A673 (cell line): ENCODE measurements around the gene AGO3. TPM values are rescaled to one million over a fixed set of nuclear protein-coding genes. Genes with fewer than 3 reads are reported as not detected.

Experiments
- BruUV-seq: library from RNA; stranded (reverse); fragments of 400-500 nt; replicated peaks from 2 replicates; lab custom pipeline; 2021; lab: Mats Ljungman, UMichigan
- CTCF ChIA-PET: fragments of 300-600 bp; sonication (Branson Sonifier 250); formaldehyde crosslinking; loops from one replicate; lab custom pipeline; 2022; ENCODE audit warnings: antibody characterized with exemption; lab: Charles Lee
- POLR2A ChIA-PET: fragments of 300-600 bp; sonication (Branson Sonifier 250); formaldehyde crosslinking; loops from one replicate; lab custom pipeline; 2022; ENCODE audit warnings: antibody characterized with exemption; ENCODE audit not compliant: low non-redundant PET; lab: Charles Lee
- DNase-seq: peaks from one replicate; pipeline ENCODE4 v3.0.0-alpha.2; 2015; ENCODE audit warnings: low spot score
- H3K27ac ChIP-seq: fragments of 200-600 bp; sonication (generic); 2 replicates; pipeline ENCODE4 v1.5.1; 2016; ENCODE audit warnings: mixed run types, low read depth, mild to moderate bottlenecking, mixed read lengths, antibody characterized with exemption, low read length; ENCODE audit not compliant: poor library complexity, severe bottlenecking
- H3K27me3 ChIP-seq: fragments of 200-600 bp; sonication (generic); replicated peaks from 2 replicates; pipeline ENCODE4 v1.6.1; 2017; ENCODE audit warnings: mixed run types, low read depth, mild to moderate bottlenecking, mixed read lengths, antibody characterized with exemption, low read length; ENCODE audit not compliant: insufficient read depth, poor library complexity
- H3K36me3 ChIP-seq: fragments of 200-600 bp; sonication (generic); 2 replicates; pipeline ENCODE4 v1.6.1; 2016; ENCODE audit warnings: mixed run types, mild to moderate bottlenecking, mixed read lengths, antibody characterized with exemption, low read length; ENCODE audit not compliant: insufficient read depth, poor library complexity, severe bottlenecking
- H3K4me1 ChIP-seq: fragments of 200-600 bp; sonication (generic); 2 replicates; pipeline ENCODE4 v1.6.1; 2017; ENCODE audit warnings: mixed run types, mild to moderate bottlenecking, mixed read lengths, antibody characterized with exemption, low read length; ENCODE audit not compliant: insufficient read depth, poor library complexity, severe bottlenecking
- H3K4me3 ChIP-seq: fragments of 200-600 bp; sonication (generic); 2 replicates; pipeline ENCODE4 v1.5.1; 2016; ENCODE audit warnings: low read depth, mixed run types, mild to moderate bottlenecking, mixed read lengths, low read length; ENCODE audit not compliant: poor library complexity, severe bottlenecking
- H3K9me3 ChIP-seq: fragments of 200-600 bp; sonication (generic); 2 replicates; pipeline ENCODE4 v1.6.1; 2016; ENCODE audit warnings: mixed run types, low read depth, mild to moderate bottlenecking, mixed read lengths, antibody characterized with exemption, low read length; ENCODE audit not compliant: poor library complexity, severe bottlenecking
- EZH2 ChIP-seq: fragments of 200-600 bp; sonication (generic); IDR thresholded peaks from 2 replicates; pipeline ENCODE4 v1.6.1; 2017; ENCODE audit warnings: borderline replicate concordance, low read depth, mild to moderate bottlenecking, mixed read lengths, antibody characterized with exemption, low read length; ENCODE audit not compliant: poor library complexity, severe bottlenecking
- intact Hi-C: fragments of 100-400 bp; cut with micrococcal nuclease; formaldehyde crosslinking; loops from one replicate; pipeline ENCODE4 v1.10.0; 2022; ENCODE audit not compliant: unreplicated experiment
- total RNA-seq: library from RNA; stranded (reverse); gene quantifications from 2 replicates; pipeline ENCODE4 v1.2.3, GENCODE V29; 2021
- TF ChIP-seq, protein P1 (sequence below): fragments of 300-800, 200-600 bp; sonication (generic); conservative IDR thresholded peaks from 2 replicates; pipeline ENCODE4 v1.5.1; 2017; ENCODE audit warnings: low read depth, mild to moderate bottlenecking, antibody characterized with exemption, low read length, moderate library complexity, mixed read lengths

The AGO3 gene
- total RNA-seq, 1 experiment from 2014 or later = 44.2 TPM

DNA sequence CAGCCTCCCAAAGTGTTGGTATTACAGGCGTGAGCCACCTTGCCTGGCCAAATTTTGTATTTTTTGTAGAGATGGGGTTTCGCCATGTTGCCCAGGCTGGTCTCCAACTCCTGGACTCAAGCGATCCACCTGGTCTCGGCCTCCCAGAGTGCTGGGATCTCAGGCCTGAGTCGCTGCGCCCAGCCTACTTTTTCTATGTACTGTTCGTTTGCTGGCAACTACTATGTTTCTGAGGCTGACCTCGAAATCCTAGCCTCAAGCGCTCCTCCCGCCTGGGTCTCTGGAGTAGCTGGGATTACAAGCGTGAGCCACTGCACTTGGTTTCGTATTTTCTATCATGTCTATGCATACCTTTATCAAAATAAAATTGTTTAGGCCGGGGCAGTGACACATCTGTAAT is 152.3 kb downstream of the AGO3 start:
- intact Hi-C loops = no loop called here
- H3K9me3 ChIP-seq = no peaks in the 10 kb centered on the region
- H3K4me3 ChIP-seq = no peak overlapping the region
- TF ChIP-seq, protein P1, sequence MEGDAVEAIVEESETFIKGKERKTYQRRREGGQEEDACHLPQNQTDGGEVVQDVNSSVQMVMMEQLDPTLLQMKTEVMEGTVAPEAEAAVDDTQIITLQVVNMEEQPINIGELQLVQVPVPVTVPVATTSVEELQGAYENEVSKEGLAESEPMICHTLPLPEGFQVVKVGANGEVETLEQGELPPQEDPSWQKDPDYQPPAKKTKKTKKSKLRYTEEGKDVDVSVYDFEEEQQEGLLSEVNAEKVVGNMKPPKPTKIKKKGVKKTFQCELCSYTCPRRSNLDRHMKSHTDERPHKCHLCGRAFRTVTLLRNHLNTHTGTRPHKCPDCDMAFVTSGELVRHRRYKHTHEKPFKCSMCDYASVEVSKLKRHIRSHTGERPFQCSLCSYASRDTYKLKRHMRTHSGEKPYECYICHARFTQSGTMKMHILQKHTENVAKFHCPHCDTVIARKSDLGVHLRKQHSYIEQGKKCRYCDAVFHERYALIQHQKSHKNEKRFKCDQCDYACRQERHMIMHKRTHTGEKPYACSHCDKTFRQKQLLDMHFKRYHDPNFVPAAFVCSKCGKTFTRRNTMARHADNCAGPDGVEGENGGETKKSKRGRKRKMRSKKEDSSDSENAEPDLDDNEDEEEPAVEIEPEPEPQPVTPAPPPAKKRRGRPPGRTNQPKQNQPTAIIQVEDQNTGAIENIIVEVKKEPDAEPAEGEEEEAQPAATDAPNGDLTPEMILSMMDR = no peak
- TF ChIP-seq EZH2 = no peak
- CTCF ChIA-PET = interaction anchor here (0.5 kb wide), 1 partner anchor 194 kb away, joined by 6 read pairs; no protein-coding TSS in a partner anchor
- no peaks in the 10 kb centered on the region for H3K27me3 ChIP-seq
- BruUV-seq = no TSS peak
- no peak overlapping the region for H3K27ac ChIP-seq
- no peak for DNase-seq
- no peaks in the 10 kb centered on the region for H3K36me3 ChIP-seq
- POLR2A ChIA-PET = no interaction called here
- no peaks in the 10 kb centered on the region for H3K4me1 ChIP-seq

DNA sequence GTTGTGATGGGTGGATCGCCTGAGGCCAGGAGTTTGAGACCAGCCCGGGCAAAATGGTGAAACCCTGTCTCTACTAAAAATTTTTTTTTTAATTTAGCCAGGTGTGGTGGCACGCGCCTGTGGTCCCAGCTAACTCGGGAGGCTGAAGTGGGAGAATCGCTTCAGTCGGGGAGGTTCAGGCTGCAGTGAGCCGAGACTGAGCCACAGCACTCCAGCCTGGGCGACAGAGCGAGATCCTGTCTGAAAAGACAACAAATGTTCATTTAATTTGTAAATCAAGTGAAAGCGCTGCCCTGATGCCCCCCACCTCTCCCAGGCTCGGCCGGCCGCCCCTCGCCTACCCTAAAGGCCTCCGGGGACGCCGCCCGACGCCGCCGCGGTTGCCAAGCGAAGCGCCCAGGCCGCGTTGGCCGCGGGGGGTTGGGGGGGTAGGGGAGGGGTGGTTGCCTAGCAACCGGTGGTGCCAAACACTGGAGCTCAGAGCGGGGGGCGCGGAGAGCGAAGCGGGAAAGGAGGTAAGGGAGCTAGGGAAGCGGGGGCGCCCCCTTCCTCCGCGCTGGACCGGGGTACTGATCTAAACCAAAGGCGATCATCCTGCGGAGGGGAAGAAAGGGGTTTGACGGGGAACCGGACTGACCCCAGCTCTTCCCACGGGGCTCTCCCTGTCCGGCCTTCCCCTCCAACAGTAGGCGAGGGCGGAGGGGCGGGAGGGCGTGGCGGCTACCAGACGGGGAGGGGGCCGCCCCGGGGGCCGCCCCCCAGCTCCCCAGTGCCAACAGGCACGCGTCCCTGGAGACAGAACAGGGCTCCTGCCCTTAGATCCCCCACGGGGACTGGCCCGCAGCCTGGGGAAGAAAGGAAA is 153.0 kb downstream of the AGO3 start, which contains the start of gene TEKT2:
Gene TEKT2, plus strand, starts transcription at position 460 of the 862 bp plus-strand sequence. CDS start 828 bp downstream, outside the sequence.
- Histone ChIP-seq H3K4me1 (no peaks in the 10 kb centered on the region), H3K36me3 (no peaks in the 10 kb centered on the region), H3K9me3 (no peaks in the 10 kb centered on the region), H3K27ac (peak within 1 kb of the TSS; percentile 64), H3K27me3 (no peaks in the 10 kb centered on the region), H3K4me3 (peak within 1 kb of the TSS; percentile 57)
- CTCF ChIA-PET = interaction anchor here (0.5 kb wide), 1 partner anchor 194 kb away, joined by 6 read pairs; no protein-coding TSS in a partner anchor
- intact Hi-C loops = no loop called here
- peak; percentile 84 for DNase-seq
- TF ChIP-seq, protein P1 = no peak
- no peak for TF ChIP-seq EZH2
- POLR2A ChIA-PET = interaction anchor here (0.6 kb wide), 1 partner anchor 380 kb away, joined by 4 read pairs; the partner anchor contains the start of gene MRPS15
- BruUV-seq = no TSS peak

GRCh38 chr1:36084497-36085115 is 153.7 kb downstream of the AGO3 start:
- Histone ChIP-seq H3K27me3 (no peaks in the 10 kb centered on the region), H3K27ac (peak overlapping the region; percentile 64), H3K4me3 (peak overlapping the region; percentile 57), H3K4me1 (no peaks in the 10 kb centered on the region), H3K9me3 (no peaks in the 10 kb centered on the region), H3K36me3 (no peaks in the 10 kb centered on the region)
- intact Hi-C loops = no loop called here
- TF ChIP-seq, protein P1 = no peak
- TF ChIP-seq EZH2 = no peak
- no TSS peak for BruUV-seq
- DNase-seq = no peak
- POLR2A ChIA-PET = no interaction called here
- CTCF ChIA-PET = no interaction called here
